ENCODE data around the gene NXN.

Gene NXN

GRCh38 chr17:987931-988330, 8.4 kb upstream of the NXN start:
- DNase-seq, result no peak
- no peak overlapping the region for H4K91ac ChIP-seq (ENCODE audit: low read length)
- H3K18ac ChIP-seq (ENCODE audit: low read depth in 1 of 2, low read length in 2 of 2), result no peak overlapping the region
- H2AFZ ChIP-seq (ENCODE audit: low read depth, low read length), result no peak overlapping the region
- WGBS, result 96% methylated on average over 15 of the region's 15 CpGs
- no peak overlapping the region for H3K27ac ChIP-seq (ENCODE audit: low read length, poor library complexity, severe bottlenecking)
- H3K79me1 ChIP-seq (replicated peaks; ENCODE audit: low read length, poor library complexity, severe bottlenecking), result no peaks in the 10 kb centered on the region
- no peak overlapping the region for H2AK5ac ChIP-seq (ENCODE audit: low read length, severe bottlenecking)
- H3K9me3 ChIP-seq (ENCODE audit: control insufficient read depth, low read length), result no peaks in the 10 kb centered on the region
- H2BK120ac ChIP-seq (ENCODE audit: low read depth, low read length), result no peak overlapping the region
- H3K4me1 ChIP-seq (ENCODE audit: control insufficient read depth, insufficient read depth, low read depth, low read length), result peaks cover 2% of the 10 kb centered on the region
- H3K27me3 ChIP-seq (ENCODE audit: control insufficient read depth in 1 of 2, insufficient read depth in 1 of 2, low read length in 2 of 2), result no peaks in the 10 kb centered on the region
- H2BK5ac ChIP-seq (ENCODE audit: low read depth, low read length, poor library complexity, severe bottlenecking), result no peak overlapping the region
- H3K9ac ChIP-seq (ENCODE audit: low read length), result no peak overlapping the region
- H3K23ac ChIP-seq (ENCODE audit: low read length in 2 of 2), result no peak overlapping the region
- H3K14ac ChIP-seq (ENCODE audit: low read length in 2 of 2), result no peak overlapping the region
- no peak overlapping the region for H3K4me2 ChIP-seq (ENCODE audit: low read length, poor library complexity, severe bottlenecking)
- H3K36me3 ChIP-seq (ENCODE audit: control insufficient read depth in 1 of 2, insufficient read depth in 2 of 2, low read depth in 1 of 2, low read length in 2 of 2), result peaks cover 0 to 3% of the 10 kb centered on the region in 2 experiments
- no peak overlapping the region for H2BK12ac ChIP-seq (ENCODE audit: low read length in 2 of 2)
- no peak overlapping the region for H3K4me3 ChIP-seq (ENCODE audit: insufficient read depth in 1 of 2, low read depth in 1 of 2, low read length in 2 of 2)
- no peak overlapping the region for H4K8ac ChIP-seq (ENCODE audit: low read length)
- H3K4ac ChIP-seq (ENCODE audit: low read depth in 1 of 2, low read length in 2 of 2), result no peak overlapping the region
- no peak overlapping the region for H2BK15ac ChIP-seq (ENCODE audit: low read depth, poor library complexity, severe bottlenecking)

GRCh38 chr17:986322-986929, 6.8 kb upstream of the NXN start:
- peaks cover 2% of the 10 kb centered on the region for H3K4me1 ChIP-seq (ENCODE audit: control insufficient read depth, insufficient read depth, low read depth, low read length)
- no peak overlapping the region for H2AK5ac ChIP-seq (ENCODE audit: low read length, severe bottlenecking)
- no peaks in the 10 kb centered on the region for H3K79me1 ChIP-seq (replicated peaks; ENCODE audit: low read length, poor library complexity, severe bottlenecking)
- no peak overlapping the region for H3K18ac ChIP-seq (ENCODE audit: low read depth in 1 of 2, low read length in 2 of 2)
- no peak overlapping the region for H3K14ac ChIP-seq (ENCODE audit: low read length in 2 of 2)
- no peak overlapping the region for H2BK12ac ChIP-seq (ENCODE audit: low read length in 2 of 2)
- no peaks in the 10 kb centered on the region for H3K36me3 ChIP-seq (ENCODE audit: control insufficient read depth in 1 of 2, insufficient read depth in 2 of 2, low read depth in 1 of 2, low read length in 2 of 2)
- no peak overlapping the region for H2BK5ac ChIP-seq (ENCODE audit: low read depth, low read length, poor library complexity, severe bottlenecking)
- H4K91ac ChIP-seq (ENCODE audit: low read length), result no peak overlapping the region
- no peak overlapping the region for H3K4ac ChIP-seq (ENCODE audit: low read depth in 1 of 2, low read length in 2 of 2)
- no peak overlapping the region for H3K23ac ChIP-seq (ENCODE audit: low read length in 2 of 2)
- no peaks in the 10 kb centered on the region for H3K27me3 ChIP-seq (ENCODE audit: control insufficient read depth in 1 of 2, insufficient read depth in 1 of 2, low read length in 2 of 2)
- no peaks in the 10 kb centered on the region for H3K9me3 ChIP-seq (ENCODE audit: control insufficient read depth, low read length)
- DNase-seq, result no peak
- no peak overlapping the region for H3K27ac ChIP-seq (ENCODE audit: low read length, poor library complexity, severe bottlenecking)
- no peak overlapping the region for H3K4me2 ChIP-seq (ENCODE audit: low read length, poor library complexity, severe bottlenecking)
- H2BK120ac ChIP-seq (ENCODE audit: low read depth, low read length), result no peak overlapping the region
- H3K4me3 ChIP-seq (ENCODE audit: insufficient read depth in 1 of 2, low read depth in 1 of 2, low read length in 2 of 2), result no peak overlapping the region
- H2BK15ac ChIP-seq (ENCODE audit: low read depth, poor library complexity, severe bottlenecking), result no peak overlapping the region
- no peak overlapping the region for H4K8ac ChIP-seq (ENCODE audit: low read length)
- no peak overlapping the region for H3K9ac ChIP-seq (ENCODE audit: low read length)
- H2AFZ ChIP-seq (ENCODE audit: low read depth, low read length), result no peak overlapping the region
- WGBS, result 84% methylated on average over 6 of the region's 6 CpGs

GRCh38 chr17:983921-984320, 4.3 kb upstream of the NXN start:
- no peak overlapping the region for H4K8ac ChIP-seq (ENCODE audit: low read length)
- peaks cover 9% of the 10 kb centered on the region for H3K4me1 ChIP-seq (ENCODE audit: control insufficient read depth, insufficient read depth, low read depth, low read length)
- no peak overlapping the region for H3K18ac ChIP-seq (ENCODE audit: low read depth in 1 of 2, low read length in 2 of 2)
- H2BK120ac ChIP-seq (ENCODE audit: low read depth, low read length), result no peak overlapping the region
- H3K14ac ChIP-seq (ENCODE audit: low read length in 2 of 2), result no peak overlapping the region
- no peak overlapping the region for H2AK5ac ChIP-seq (ENCODE audit: low read length, severe bottlenecking)
- H3K4me2 ChIP-seq (ENCODE audit: low read length, poor library complexity, severe bottlenecking), result no peak overlapping the region
- no peak overlapping the region for H3K27ac ChIP-seq (ENCODE audit: low read length, poor library complexity, severe bottlenecking)
- no peak overlapping the region for H2BK5ac ChIP-seq (ENCODE audit: low read depth, low read length, poor library complexity, severe bottlenecking)
- H3K23ac ChIP-seq (ENCODE audit: low read length in 2 of 2), result no peak overlapping the region
- DNase-seq, result no peak
- no peaks in the 10 kb centered on the region for H3K27me3 ChIP-seq (ENCODE audit: control insufficient read depth in 1 of 2, insufficient read depth in 1 of 2, low read length in 2 of 2)
- H3K36me3 ChIP-seq (ENCODE audit: control insufficient read depth in 1 of 2, insufficient read depth in 2 of 2, low read depth in 1 of 2, low read length in 2 of 2), result no peaks in the 10 kb centered on the region
- no peak overlapping the region for H2BK12ac ChIP-seq (ENCODE audit: low read length in 2 of 2)
- no peak overlapping the region for H2AFZ ChIP-seq (ENCODE audit: low read depth, low read length)
- no peak overlapping the region for H2BK15ac ChIP-seq (ENCODE audit: low read depth, poor library complexity, severe bottlenecking)
- H3K4ac ChIP-seq (ENCODE audit: low read depth in 1 of 2, low read length in 2 of 2), result no peak overlapping the region
- H4K91ac ChIP-seq (ENCODE audit: low read length), result no peak overlapping the region
- H3K79me1 ChIP-seq (replicated peaks; ENCODE audit: low read length, poor library complexity, severe bottlenecking), result no peaks in the 10 kb centered on the region
- no peaks in the 10 kb centered on the region for H3K9me3 ChIP-seq (ENCODE audit: control insufficient read depth, low read length)
- no peak overlapping the region for H3K4me3 ChIP-seq (ENCODE audit: insufficient read depth in 1 of 2, low read depth in 1 of 2, low read length in 2 of 2)
- WGBS, result 91% methylated on average over 3 of the region's 3 CpGs
- no peak overlapping the region for H3K9ac ChIP-seq (ENCODE audit: low read length)

GRCh38 chr17:981292-981658, 1.7 kb upstream of the NXN start:
- Histone ChIP-seq H2BK15ac (ENCODE audit: low read depth, poor library complexity, severe bottlenecking) (no peak overlapping the region), H3K23ac (ENCODE audit: low read length in 2 of 2) (no peak overlapping the region), H4K8ac (ENCODE audit: low read length) (no peak overlapping the region), H3K9ac (ENCODE audit: low read length) (peak overlapping the region; percentile 40), H3K4me1 (ENCODE audit: control insufficient read depth, insufficient read depth, low read depth, low read length) (peaks cover 9% of the 10 kb centered on the region), H2BK5ac (ENCODE audit: low read depth, low read length, poor library complexity, severe bottlenecking) (no peak overlapping the region), H4K91ac (ENCODE audit: low read length) (no peak overlapping the region), H3K9me3 (ENCODE audit: control insufficient read depth, low read length) (no peaks in the 10 kb centered on the region), H3K14ac (ENCODE audit: low read length in 2 of 2) (no peak overlapping the region), H3K79me1 (replicated peaks; ENCODE audit: low read length, poor library complexity, severe bottlenecking) (no peaks in the 10 kb centered on the region), H3K36me3 (ENCODE audit: control insufficient read depth in 1 of 2, insufficient read depth in 2 of 2, low read depth in 1 of 2, low read length in 2 of 2) (no peaks in the 10 kb centered on the region), H3K18ac (ENCODE audit: low read depth in 1 of 2, low read length in 2 of 2) (no peak overlapping the region), H3K27ac (ENCODE audit: low read length, poor library complexity, severe bottlenecking) (no peak overlapping the region), H2AK5ac (ENCODE audit: low read length, severe bottlenecking) (no peak overlapping the region), H2BK120ac (ENCODE audit: low read depth, low read length) (no peak overlapping the region), H2AFZ (ENCODE audit: low read depth, low read length) (no peak overlapping the region), H3K4me3 (ENCODE audit: insufficient read depth in 1 of 2, low read depth in 1 of 2, low read length in 2 of 2) (no peak overlapping the region), H3K4me2 (ENCODE audit: low read length, poor library complexity, severe bottlenecking) (no peak overlapping the region), H3K4ac (ENCODE audit: low read depth in 1 of 2, low read length in 2 of 2) (no peak overlapping the region), H2BK12ac (ENCODE audit: low read length in 2 of 2) (no peak overlapping the region), H3K27me3 (ENCODE audit: control insufficient read depth in 1 of 2, insufficient read depth in 1 of 2, low read length in 2 of 2) (peaks cover 0 to 17% of the 10 kb centered on the region in 2 experiments)
- DNase-seq, result no peak
- 37% methylated on average over 9 of the region's 10 CpGs for WGBS
